Glutamatergic neuron (in vitro differentiated cells): ENCODE data around the gene ATP6V1G3. TPM values are rescaled to one million over a fixed set of nuclear protein-coding genes. Genes with fewer than 3 reads are reported as not detected.

ENCODE experiments used
- DNase-seq: peaks from one replicate; pipeline ENCODE4 v3.0.0; 2022
- H3K27ac Mint-ChIP-seq: one replicate; pipeline ENCODE4 v1.8.0; 2020; ENCODE audit warnings: mild to moderate bottlenecking, mixed read lengths, inconsistent platforms; ENCODE audit not compliant: unreplicated experiment
- H3K27me3 Mint-ChIP-seq: one replicate; pipeline ENCODE4 v1.8.0; 2020; ENCODE audit warnings: mild to moderate bottlenecking, moderate library complexity, mixed read lengths, inconsistent platforms; ENCODE audit not compliant: unreplicated experiment
- H3K36me3 Mint-ChIP-seq: one replicate; pipeline ENCODE4 v1.8.0; 2020; ENCODE audit warnings: mild to moderate bottlenecking, mixed read lengths, inconsistent platforms; ENCODE audit not compliant: unreplicated experiment
- H3K4me1 Mint-ChIP-seq: one replicate; pipeline ENCODE4 v1.8.0; 2020; ENCODE audit warnings: mild to moderate bottlenecking, low read depth, mixed read lengths, inconsistent platforms; ENCODE audit not compliant: unreplicated experiment
- H3K4me3 Mint-ChIP-seq: one replicate; pipeline ENCODE4 v1.8.0; 2020; ENCODE audit warnings: mild to moderate bottlenecking, mixed read lengths, inconsistent platforms; ENCODE audit not compliant: unreplicated experiment
- H3K9me3 Mint-ChIP-seq: one replicate; pipeline ENCODE4 v1.8.0; 2020; ENCODE audit warnings: mild to moderate bottlenecking, moderate library complexity, mixed read lengths, inconsistent platforms; ENCODE audit not compliant: unreplicated experiment
- CTCF ChIP-seq: fragments of 200-600 bp; sonication (generic); IDR thresholded peaks from one replicate; pipeline ENCODE4 v1.5.0; 2021; ENCODE audit not compliant: partially characterized antibody, unreplicated experiment
- total RNA-seq: library from RNA; stranded (reverse); fragmentation: NEBNext Ultra II Directional; extraction: Animal tissue kit (Norgen Biotek cat#: 25700); gene quantifications from one replicate; pipeline ENCODE4 v1.2.1, GENCODE V29; 2021; ENCODE audit not compliant: unreplicated experiment

Gene ATP6V1G3
- total RNA-seq, 1 donor from 2014 or later = not detected

GRCh38 chr1:198490224-198490623, 50.3 kb downstream of the ATP6V1G3 start:
- TF ChIP-seq CTCF = no peak
- no peaks in the 10 kb centered on the region for H3K36me3 Mint-ChIP-seq
- DNase-seq = no peak
- H3K4me1 Mint-ChIP-seq = no peaks in the 10 kb centered on the region
- no peaks in the 10 kb centered on the region for H3K27me3 Mint-ChIP-seq
- no peak overlapping the region for H3K27ac Mint-ChIP-seq
- no peak overlapping the region for H3K4me3 Mint-ChIP-seq
- no peaks in the 10 kb centered on the region for H3K9me3 Mint-ChIP-seq

DNA sequence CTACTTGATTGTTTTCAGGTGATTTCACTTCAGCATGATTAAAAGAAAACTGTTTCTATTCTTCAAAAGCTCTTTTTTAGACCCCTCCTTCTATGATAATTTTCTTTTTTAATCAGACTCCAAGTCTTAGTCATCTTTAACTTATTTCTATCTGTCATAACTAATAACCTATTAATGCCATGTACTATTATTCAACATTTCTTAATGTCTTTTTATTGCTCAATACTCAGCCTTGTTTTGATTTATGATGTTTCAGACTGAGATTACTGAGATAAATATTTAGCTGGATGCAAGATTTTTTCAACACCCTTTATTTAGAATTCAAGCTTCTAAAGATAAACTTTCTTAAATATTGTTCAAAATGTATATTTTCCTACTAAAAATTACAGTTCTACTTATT, 53.6 kb downstream of the ATP6V1G3 start:
- no peak overlapping the region for H3K27ac Mint-ChIP-seq
- no peaks in the 10 kb centered on the region for H3K9me3 Mint-ChIP-seq
- no peak for TF ChIP-seq CTCF
- no peaks in the 10 kb centered on the region for H3K4me1 Mint-ChIP-seq
- no peak overlapping the region for H3K4me3 Mint-ChIP-seq
- no peaks in the 10 kb centered on the region for H3K27me3 Mint-ChIP-seq
- DNase-seq = no peak
- no peaks in the 10 kb centered on the region for H3K36me3 Mint-ChIP-seq

DNA sequence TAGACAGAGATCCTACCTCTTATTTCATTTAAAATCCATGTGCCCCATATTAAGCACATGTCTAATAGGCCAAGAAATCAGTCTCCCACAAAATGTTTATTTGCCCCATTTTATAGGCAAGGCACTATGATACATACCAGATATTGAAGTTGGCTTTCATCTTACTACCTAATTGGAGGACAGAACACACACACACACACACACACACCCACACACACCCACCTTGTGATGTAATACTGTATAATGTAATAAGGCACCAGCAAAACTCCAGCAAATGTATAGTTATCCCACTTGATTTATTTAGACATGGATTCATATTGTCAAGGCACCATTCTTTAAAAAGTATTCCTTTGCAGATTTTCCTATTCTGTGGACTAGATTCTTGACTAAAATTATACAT, 56.8 kb downstream of the ATP6V1G3 start:
- H3K27me3 Mint-ChIP-seq = no peaks in the 10 kb centered on the region
- TF ChIP-seq CTCF = no peak
- no peaks in the 10 kb centered on the region for H3K4me1 Mint-ChIP-seq
- no peak overlapping the region for H3K4me3 Mint-ChIP-seq
- no peak overlapping the region for H3K27ac Mint-ChIP-seq
- DNase-seq = no peak
- no peaks in the 10 kb centered on the region for H3K9me3 Mint-ChIP-seq
- no peaks in the 10 kb centered on the region for H3K36me3 Mint-ChIP-seq

DNA sequence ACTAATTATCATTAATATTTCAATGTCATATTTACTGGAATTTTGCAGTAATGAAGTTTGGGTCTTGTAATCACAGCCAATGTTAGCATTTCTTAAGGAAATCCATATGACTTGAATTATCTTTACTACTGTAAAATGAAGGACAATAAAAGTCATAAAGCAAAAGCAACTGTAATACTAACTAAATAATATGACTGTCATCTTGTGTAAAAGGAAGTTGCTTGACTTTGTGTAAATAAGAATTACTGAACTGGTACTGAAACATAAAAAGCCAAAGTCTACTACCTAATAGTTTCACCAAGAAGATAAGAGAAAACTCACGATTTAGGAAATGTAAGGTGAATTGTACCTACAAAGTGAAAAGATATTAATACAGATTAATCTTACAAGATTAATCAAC, 57.5 kb downstream of the ATP6V1G3 start:
- TF ChIP-seq CTCF = no peak
- Mint-ChIP-seq H3K9me3 (no peaks in the 10 kb centered on the region), H3K27ac (no peak overlapping the region), H3K4me3 (no peak overlapping the region), H3K27me3 (no peaks in the 10 kb centered on the region), H3K36me3 (no peaks in the 10 kb centered on the region), H3K4me1 (no peaks in the 10 kb centered on the region)
- no peak for DNase-seq

GRCh38 chr1:198481661-198482060, 58.8 kb downstream of the ATP6V1G3 start:
- no peak for DNase-seq
- no peak overlapping the region for H3K4me3 Mint-ChIP-seq
- H3K36me3 Mint-ChIP-seq = no peaks in the 10 kb centered on the region
- H3K9me3 Mint-ChIP-seq = no peaks in the 10 kb centered on the region
- H3K4me1 Mint-ChIP-seq = no peaks in the 10 kb centered on the region
- TF ChIP-seq CTCF = no peak
- no peaks in the 10 kb centered on the region for H3K27me3 Mint-ChIP-seq
- H3K27ac Mint-ChIP-seq = no peak overlapping the region
